ENCODE data around the gene SERPINA10.

Gene SERPINA10

GRCh38 chr14:94237983-94238382, 55.1 kb downstream of the SERPINA10 start:
- POLR2A ChIA-PET, result no interaction called here

GRCh38 chr14:94237046-94237445, 56.0 kb downstream of the SERPINA10 start:
- POLR2A ChIA-PET, result no interaction called here
- no peak overlapping the region for H3K4me3 ChIP-seq (ENCODE audit: low read depth, low read length)
- no peak for DNase-seq (ENCODE audit: low read depth, low spot score)
- no peak for TF ChIP-seq CTCF (IDR thresholded peaks at IDR 0.05; ENCODE audit: insufficient read depth, low read length, missing control alignments)
- CTCF ChIA-PET, result no interaction called here

More at GRCh38 chr14:94237983-94238382, 55.1 kb downstream of the SERPINA10 start:
- DNase-seq (ENCODE audit: low read depth, low spot score), result no peak
- no peak overlapping the region for H3K4me3 ChIP-seq (ENCODE audit: low read depth, low read length)
- CTCF ChIA-PET, result no interaction called here
- no peak for TF ChIP-seq CTCF (IDR thresholded peaks at IDR 0.05; ENCODE audit: insufficient read depth, low read length, missing control alignments)
